GM18951 (cell line): ENCODE results near the gene GPN2.
A peak's percentile ranks its signal among the peaks of the same experiment; 100 is the strongest.

Experiments used
- POLR2A ChIP-seq: IDR thresholded peaks from 4 replicates; pipeline ENCODE4 v1.6.1; 2011; ENCODE audit warnings: mild to moderate bottlenecking; ENCODE audit not compliant: insufficient read length, insufficient read depth; ENCODE audit errors: extremely low read depth
- in situ Hi-C: fragments of 300-500 bp; cut with MboI; formaldehyde crosslinking; loops from one replicate; pipeline ENCODE4 v1.12.0; 2022; ENCODE audit warnings: low sequenced_read_pairs, mixed read lengths, inconsistent platforms; ENCODE audit not compliant: unreplicated experiment

GPN2 gene

DNA sequence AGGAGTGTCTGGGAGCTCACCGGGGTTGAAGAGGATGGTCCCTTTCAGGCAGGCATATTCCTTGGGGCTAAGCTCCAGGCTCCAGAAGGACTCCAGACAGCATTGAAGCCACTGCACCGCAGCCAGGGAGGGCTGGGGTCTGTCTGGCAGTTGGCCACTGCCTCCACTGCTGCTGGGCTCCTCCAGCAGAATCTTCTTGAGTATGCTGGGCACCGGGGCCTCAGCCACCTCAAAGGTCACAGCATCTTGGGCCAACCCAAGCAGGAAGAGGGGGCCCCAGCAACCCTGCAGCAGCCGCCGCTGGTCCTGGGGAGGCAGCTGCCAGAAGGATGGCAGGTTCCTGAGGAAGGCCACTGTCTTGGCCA is 23.3 kb upstream of the GPN2 start:
- in situ Hi-C loops, result no loop called here
- TF ChIP-seq POLR2A, result no peak

DNA sequence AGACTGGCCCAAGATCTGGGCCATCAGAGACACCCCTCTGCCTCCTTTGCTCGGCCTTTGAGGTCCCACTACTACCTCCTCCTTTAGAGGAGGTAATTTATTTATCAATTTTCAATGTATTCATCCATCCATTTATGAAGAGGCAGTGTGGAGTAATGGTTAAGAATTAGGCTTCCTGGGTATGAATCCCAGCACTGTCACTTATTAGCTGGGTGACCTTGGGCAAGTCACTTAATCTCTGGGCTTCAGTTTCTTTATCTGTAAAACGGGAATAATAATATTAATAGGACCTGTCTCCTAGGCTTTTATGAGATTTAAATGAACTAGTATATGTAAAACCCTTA is 22.0 kb upstream of the GPN2 start:
- TF ChIP-seq POLR2A, result no peak
- in situ Hi-C loops, result no loop called here

DNA sequence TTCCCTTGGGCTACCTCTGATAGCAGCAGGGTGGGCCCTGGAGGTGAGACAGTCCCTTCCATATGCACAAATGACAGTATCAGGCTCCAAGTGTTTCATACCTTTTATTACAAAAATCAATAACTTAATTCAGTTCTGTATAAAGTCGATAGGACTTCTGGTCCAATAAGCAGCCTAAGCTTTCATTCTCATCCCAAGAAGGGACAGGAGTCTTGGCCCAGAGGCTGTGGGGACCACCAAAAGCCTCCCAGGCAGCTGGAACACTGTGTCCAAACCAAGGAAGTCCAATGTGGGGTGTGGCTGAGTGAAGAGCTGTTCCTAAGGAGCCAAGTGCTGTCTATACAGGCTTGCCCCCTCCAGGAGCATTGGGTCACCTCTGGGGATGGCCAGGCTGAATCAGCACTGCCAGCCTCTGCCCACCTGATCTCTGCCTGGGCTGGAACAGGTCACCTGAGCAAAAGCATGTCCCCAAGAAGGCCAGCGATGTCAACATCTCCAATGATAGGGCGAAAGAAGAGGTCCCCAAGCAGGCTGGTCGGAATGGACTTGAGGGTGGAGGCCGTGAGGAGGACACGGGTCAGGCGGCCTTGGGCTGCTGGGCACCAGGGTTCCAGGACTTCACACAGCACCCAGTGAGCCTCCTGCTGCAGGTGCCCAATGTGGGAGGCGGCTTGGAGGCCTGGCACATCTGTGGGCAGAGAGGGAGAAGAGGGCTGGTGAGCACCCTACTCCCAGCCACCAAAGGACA is 21.5 kb upstream of the GPN2 start:
- TF ChIP-seq POLR2A, result no peak
- in situ Hi-C loops, result no loop called here

DNA sequence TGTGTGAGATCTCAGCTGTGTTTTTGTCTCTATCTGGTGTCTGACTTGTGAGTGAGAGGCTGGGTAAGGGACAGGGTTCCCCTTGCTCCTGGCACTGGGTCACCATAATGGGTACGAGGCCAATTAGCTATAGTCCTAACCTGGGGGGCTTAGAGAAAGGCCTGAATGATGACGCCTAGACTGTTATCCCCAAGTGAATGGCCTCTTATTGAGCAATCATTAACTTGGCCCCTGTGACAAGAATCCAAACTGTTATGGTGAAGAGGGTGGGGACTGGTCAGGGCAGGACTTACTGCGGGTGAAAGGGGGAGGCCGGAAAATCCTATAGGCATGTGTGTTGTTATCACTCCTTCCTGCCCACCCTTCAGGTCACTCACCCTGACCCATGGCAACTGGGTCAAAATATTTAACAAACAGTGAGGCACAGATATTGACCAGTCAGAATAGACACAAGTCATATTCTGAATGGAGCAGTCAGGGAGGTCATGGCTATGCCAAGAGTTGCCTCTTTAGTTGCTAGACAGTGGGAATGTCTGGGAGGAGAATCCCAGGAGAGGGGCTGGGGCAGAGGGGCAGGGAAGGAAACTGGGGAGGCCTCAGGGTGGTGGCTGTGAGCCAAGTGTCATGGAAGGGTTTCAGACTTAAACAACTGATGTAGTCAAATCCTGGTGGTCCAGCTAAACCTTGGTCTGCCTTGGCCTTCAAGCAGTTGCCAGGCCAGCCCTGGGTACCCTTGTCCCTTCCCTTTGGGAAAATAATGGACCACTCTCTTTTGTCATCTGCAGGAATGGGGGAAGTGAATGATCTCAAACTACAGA is 20.5 kb upstream of the GPN2 start:
- TF ChIP-seq POLR2A, result no peak
- in situ Hi-C loops, result no loop called here

DNA sequence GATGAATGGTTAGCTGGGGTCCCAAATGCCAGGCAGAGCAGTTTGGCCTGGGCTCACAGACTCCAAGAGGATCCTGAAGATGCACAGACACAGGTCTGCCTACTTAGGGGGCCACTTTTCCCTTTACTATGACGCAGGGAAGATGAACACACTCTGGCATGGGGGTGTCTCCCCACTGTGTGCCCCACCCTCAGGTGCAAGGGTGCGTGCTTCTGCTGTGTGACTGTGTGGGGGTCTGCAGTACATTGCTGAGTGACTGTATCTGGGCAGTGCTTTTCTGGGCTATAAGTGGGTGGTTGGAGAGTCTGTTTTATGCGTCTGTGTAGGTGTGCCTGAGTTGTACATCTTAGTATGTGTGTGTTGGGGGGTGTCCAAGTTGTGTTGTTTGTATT is 19.9 kb upstream of the GPN2 start:
- in situ Hi-C loops, result no loop called here
- TF ChIP-seq POLR2A, result no peak

DNA sequence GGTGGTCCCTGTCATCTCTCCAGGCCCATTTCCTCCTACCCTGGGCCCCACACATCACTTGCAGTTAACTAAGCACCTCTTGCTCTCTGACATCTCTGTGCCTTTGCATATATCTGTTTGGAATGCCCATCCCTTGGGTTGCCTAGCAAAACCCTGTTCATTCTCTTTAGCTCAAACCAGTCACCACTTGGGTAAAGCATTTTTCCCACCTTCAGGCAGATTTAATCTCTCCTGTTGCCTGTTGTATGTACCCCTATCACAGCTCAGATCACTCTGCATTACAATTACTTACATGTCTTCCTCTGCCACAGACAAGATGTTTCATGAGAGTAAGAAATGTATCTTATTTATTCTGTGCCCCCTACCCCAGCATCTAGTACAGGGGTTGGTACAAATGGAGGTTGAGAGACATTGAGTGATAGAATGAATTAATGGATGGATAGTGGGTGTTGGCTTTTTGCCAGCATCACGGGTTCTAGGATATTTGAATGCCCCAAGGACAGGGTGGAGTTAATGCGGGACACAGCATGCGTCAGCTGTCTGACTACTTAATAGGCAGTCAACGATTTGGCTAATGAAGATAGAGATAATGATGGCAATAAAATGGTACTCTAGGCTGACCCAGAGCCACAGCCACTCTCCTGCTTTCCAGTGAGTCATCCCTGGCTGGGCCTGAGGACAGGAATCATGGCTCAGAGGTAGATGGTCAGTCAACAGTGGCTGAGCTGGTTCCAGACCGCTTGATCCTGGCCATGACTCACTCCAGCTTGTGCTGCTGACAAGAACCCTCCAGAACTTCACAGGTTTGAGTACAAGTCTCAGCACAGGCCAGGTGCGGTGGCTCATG is 17.2 kb upstream of the GPN2 start:
- TF ChIP-seq POLR2A, result no peak
- in situ Hi-C loops, result no loop called here

DNA sequence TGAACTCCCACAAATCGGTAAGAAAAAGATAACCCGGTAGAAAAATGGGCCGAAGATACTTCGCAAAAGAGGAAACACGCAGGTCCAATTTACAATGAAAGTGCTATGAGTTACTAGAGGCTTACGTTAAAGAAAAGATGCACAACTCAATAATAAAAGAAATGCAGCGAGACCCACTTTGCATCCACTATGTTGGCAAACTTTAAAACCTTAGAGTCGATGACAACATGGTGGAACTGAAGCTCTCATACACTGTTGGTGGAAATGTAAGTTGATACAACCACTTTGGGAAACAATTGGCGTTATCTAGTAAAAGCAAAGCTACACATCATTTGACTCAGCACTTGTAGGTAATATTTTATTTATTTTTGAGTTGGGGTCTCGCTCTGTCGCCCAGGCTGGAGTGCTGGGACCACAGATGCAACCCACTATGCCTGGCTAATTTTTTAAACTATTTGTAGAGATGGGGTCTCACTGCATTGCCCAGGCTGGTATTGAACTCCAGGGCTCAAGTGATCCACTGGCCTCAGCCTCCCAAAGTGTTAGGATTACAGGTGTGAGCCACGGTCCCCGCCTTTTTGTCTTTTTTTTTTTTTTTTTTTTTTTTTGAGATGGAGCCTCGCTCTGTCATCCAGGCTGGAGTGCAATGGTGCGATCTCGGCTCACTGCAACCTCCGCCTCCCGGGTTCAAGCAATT is 10.9 kb upstream of the GPN2 start:
- in situ Hi-C loops, result no loop called here
- TF ChIP-seq POLR2A, result no peak

DNA sequence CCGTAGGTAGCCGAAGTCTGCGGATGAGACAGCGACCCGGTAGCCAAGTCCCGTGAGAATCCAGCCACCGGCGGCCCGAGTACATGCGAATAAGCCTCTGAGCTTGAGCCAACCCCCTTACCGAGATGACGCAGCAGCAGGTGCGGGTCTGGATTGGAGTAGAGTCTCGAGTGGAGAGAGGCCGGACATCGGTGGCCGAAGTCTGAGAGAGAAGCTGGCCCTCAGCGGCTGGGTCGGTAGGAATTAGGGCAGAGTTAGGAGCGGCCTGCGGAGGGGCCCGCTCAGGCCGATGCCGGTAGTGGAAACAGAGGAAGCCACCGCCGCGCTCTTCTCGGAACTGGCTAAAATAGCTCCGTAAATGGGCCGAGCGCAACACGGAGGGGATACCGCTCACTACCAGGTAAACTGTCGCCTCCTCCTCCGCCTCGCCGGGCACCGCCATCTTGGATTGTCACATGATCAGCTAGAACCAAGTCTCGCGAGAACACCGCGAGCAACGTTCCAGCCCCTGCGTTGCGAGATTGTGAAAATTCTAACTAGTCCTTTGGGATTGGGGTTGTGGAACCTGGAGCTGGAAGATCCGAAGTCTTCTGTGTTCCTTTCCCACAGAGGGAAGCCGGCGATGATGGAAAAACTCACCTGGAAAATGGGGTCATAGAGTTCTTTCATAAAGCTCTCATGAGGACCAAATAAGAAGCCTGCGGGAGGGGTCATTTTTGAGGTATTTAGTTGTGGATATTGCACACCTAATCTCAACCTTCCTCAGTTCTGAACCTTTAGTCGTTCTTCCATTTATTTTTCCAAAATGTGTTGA is 10.1 kb upstream of the GPN2 start, which contains the start of gene GPATCH3:
GPATCH3 (minus strand) TSS at position 467 of the 814 bp plus-strand sequence; CDS start at position 442, 25 bp downstream.
- TF ChIP-seq POLR2A, result peak; percentile 87
- in situ Hi-C loops, result no loop called here

DNA sequence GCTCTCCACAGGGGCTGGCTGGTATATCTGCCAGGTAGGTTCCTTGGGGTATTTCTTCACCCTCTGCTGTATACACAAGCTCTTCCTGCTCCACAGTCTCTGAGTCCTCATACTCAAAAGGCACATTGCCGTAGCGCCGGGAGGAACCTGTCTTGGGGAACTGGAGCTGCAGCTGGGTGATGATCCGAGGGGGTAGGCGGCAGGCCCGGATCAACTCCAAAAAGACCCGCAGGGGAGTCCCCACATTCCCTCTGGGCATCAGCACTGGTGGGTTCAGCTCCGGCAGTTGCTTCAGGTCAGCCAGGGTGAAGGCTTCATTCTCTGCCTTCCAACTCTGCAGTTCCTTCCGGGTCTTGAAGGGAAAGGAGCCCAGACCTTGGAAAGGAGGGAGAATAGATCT is 7.3 kb upstream of the GPN2 start:
- in situ Hi-C loops, result no loop called here
- TF ChIP-seq POLR2A, result no peak

DNA sequence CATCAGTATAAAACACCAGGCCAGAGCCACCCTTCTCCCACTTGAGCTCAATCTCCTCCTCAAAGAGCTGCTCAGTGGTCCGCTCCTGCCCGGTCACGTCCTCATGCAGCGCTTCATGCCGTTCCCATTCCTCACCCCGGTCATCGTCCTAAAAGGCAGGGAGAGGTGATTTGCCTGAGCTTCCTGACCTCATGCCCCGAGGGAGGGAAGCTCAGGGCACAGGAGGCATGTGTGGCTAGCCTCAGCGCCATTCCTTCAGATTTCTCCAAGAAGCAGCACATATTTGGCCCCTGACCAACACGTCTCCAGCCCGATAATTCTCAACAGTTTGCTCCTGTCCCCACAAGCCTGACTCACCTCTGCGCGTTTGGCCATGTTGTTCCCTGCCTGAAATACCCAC is 4.2 kb upstream of the GPN2 start:
- no peak for TF ChIP-seq POLR2A
- in situ Hi-C loops, result no loop called here

DNA sequence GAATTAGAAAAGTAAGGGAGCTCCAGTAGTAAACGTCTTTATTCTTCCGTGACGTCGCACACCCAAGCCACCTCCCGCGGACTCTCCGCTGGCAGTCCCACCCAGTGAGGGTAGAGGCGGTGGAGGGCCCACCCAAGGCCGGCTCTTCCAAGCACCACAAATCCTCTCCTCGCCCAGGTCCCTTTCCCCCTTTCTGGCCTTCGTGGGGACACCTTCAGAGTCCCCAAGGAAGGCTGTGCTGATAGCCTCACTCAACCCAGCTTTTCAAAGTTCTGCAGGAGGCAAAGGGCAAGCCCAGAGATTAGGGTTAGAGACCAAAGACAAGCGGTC is 349 bp upstream of the GPN2 start:
- in situ Hi-C loops, result no loop called here
- no peak for TF ChIP-seq POLR2A

DNA sequence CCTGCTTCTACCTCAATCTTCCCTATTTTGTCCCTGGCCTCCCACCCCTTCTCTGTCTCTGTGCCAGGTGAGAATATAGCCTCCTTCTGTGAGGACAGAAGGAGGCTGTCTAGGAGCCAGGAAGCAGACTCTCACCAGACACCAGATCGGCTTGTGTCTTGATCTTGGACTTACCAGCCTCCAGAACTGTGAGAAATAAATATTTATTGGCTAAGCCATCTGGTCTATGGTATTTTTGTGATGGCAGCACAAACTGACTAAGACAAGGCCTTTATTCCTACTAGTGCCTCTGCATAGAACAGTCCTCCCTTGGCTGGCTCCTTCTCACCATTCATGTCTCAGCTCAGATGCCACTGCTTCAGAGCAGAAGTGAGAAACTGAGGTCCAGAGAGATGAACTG is 1.9 kb downstream of the GPN2 start:
- in situ Hi-C loops, result no loop called here
- TF ChIP-seq POLR2A, result no peak
